Fibroblast of mammary gland (primary cell): ENCODE measurements around the gene SUDS3.

Experiments used
- DNase-seq: peaks from one replicate; pipeline ENCODE4 v3.0.0-alpha.2; 2010; ENCODE audit warnings: low read depth
- H3K4me3 ChIP-seq: 2 replicates; pipeline ENCODE4 v1.5.1; 2011; ENCODE audit warnings: low read depth, mild to moderate bottlenecking, low read length, moderate library complexity; ENCODE audit not compliant: control insufficient read depth
- CTCF ChIP-seq: conservative IDR thresholded peaks from 2 replicates; pipeline ENCODE4 v1.5.1; 2011; ENCODE audit warnings: low read depth, low read length, inconsistent platforms; ENCODE audit not compliant: control insufficient read depth, insufficient read depth

Gene SUDS3

GRCh38 chr12:118428643-118429042 lies 52.3 kb downstream of the SUDS3 start:
- H3K4me3 ChIP-seq = no peak overlapping the region
- TF ChIP-seq CTCF = no peak

GRCh38 chr12:118429688-118430383 lies 53.5 kb downstream of the SUDS3 start:
- TF ChIP-seq CTCF = no peak
- no peak for DNase-seq
- no peak overlapping the region for H3K4me3 ChIP-seq

More at GRCh38 chr12:118428643-118429042, 52.3 kb downstream of the SUDS3 start:
- no peak for DNase-seq

- no peak for DNase-seq
- H3K4me3 ChIP-seq = no peak overlapping the region
- TF ChIP-seq CTCF = no peak
These were observed 54.2 kb downstream of the SUDS3 start for GRCh38 chr12:118430516-118430915.

- H3K4me3 ChIP-seq = no peak overlapping the region
- no peak for TF ChIP-seq CTCF
- DNase-seq = no peak
These were observed 56.6 kb downstream of the SUDS3 start for GRCh38 chr12:118432812-118433545.

GRCh38 chr12:118436002-118436730 lies 59.8 kb downstream of the SUDS3 start:
- no peak overlapping the region for H3K4me3 ChIP-seq
- no peak for TF ChIP-seq CTCF
- no peak for DNase-seq

- H3K4me3 ChIP-seq = no peak overlapping the region
- TF ChIP-seq CTCF = no peak
- DNase-seq = no peak
These were observed 60.6 kb downstream of the SUDS3 start for GRCh38 chr12:118436986-118437385.
